NT2/D1 (cell line): ENCODE results near the gene CELF4.
A peak's percentile ranks its signal among the peaks of the same experiment; 100 is the strongest.

Experiments
- DNase-seq: peaks from one replicate; pipeline ENCODE4 v3.0.0-alpha.2; 2011; ENCODE audit warnings: low read depth, low spot score
- H3K27me3 ChIP-seq: 2 replicates; pipeline ENCODE4 v1.6.0; 2011; ENCODE audit warnings: mild to moderate bottlenecking; ENCODE audit not compliant: insufficient read length, insufficient read depth
- H3K36me3 ChIP-seq: 2 replicates; pipeline ENCODE4 v1.6.1; 2011; ENCODE audit warnings: mild to moderate bottlenecking, low read length, mixed read lengths; ENCODE audit not compliant: insufficient read depth, insufficient read length
- H3K4me1 ChIP-seq: 2 replicates; pipeline ENCODE4 v1.5.1; 2011; ENCODE audit not compliant: insufficient read depth, insufficient read length
- H3K4me3 ChIP-seq: 2 replicates; pipeline ENCODE4 v1.5.1; 2011; ENCODE audit warnings: low read depth; ENCODE audit not compliant: insufficient read length
- H3K9ac ChIP-seq: 2 replicates; pipeline ENCODE4 v1.6.0; 2011; ENCODE audit warnings: low read depth; ENCODE audit not compliant: insufficient read length
- H3K9me3 ChIP-seq: 2 replicates; pipeline ENCODE4 v1.5.1; 2011; ENCODE audit warnings: mild to moderate bottlenecking, low read length; ENCODE audit not compliant: insufficient read depth
- SUZ12 ChIP-seq: IDR thresholded peaks from 2 replicates; pipeline ENCODE4 v1.6.1; 2011; ENCODE audit not compliant: insufficient read length, insufficient read depth; ENCODE audit errors: extremely low read depth
- YY1 ChIP-seq: IDR thresholded peaks from 2 replicates; pipeline ENCODE4 v1.6.1; 2011; ENCODE audit not compliant: insufficient read length, insufficient read depth
- ZNF274 ChIP-seq: IDR thresholded peaks from 2 replicates; pipeline ENCODE4 v1.6.1; 2011; ENCODE audit warnings: mild to moderate bottlenecking, low read depth, low read length

Gene CELF4

GRCh38 chr18:37476611-37477295 lies 88.8 kb downstream of the CELF4 start:
- H3K36me3 ChIP-seq, result no peaks in the 10 kb centered on the region
- H3K27me3 ChIP-seq, result no peaks in the 10 kb centered on the region
- H3K4me3 ChIP-seq, result no peak overlapping the region
- no peaks in the 10 kb centered on the region for H3K4me1 ChIP-seq
- H3K9me3 ChIP-seq, result no peaks in the 10 kb centered on the region
- TF ChIP-seq YY1 (no peak), SUZ12 (no peak), ZNF274 (no peak)
- no peak overlapping the region for H3K9ac ChIP-seq
- no peak for DNase-seq

- H3K9me3 ChIP-seq, result no peaks in the 10 kb centered on the region
- peak; percentile 36 for DNase-seq
- no peak overlapping the region for H3K9ac ChIP-seq
- peaks cover 2% of the 10 kb centered on the region for H3K27me3 ChIP-seq
- H3K4me3 ChIP-seq, result no peak overlapping the region
- TF ChIP-seq ZNF274 (no peak), YY1 (no peak), SUZ12 (no peak)
- no peaks in the 10 kb centered on the region for H3K36me3 ChIP-seq
- peaks cover under 1% of the 10 kb centered on the region for H3K4me1 ChIP-seq
Measured at GRCh38 chr18:37476182-37476581, 89.4 kb downstream of the CELF4 start.

DNA sequence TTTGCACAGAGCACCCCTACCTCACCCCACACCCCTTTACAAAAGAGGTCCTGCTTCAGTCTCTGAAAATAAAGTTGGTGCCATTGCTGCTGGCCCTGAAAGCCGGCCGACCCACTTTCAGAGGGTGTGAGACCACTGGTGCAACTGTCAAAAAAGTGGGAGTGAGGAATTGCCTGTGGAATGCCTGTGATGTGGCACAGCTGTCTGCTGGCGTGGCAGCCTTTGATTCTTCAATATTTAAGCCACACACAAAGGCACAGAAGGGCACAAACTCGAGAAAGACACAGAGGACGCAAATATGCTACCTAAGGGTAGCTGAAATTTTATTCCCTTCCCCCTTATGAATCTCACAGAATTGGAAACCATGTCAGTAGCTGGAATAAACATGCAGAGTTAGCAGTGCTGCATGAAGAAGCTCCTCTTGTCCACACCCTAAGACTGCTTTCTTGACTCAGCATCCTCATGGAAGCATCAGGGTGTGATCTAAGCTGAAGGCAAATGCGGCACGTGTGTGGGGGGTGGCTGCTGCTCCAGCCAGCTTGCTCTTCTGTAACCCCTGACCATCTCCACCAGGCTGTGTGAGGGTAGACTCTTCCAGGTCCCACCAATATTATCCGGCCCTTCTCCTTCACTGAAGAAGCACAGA lies 92.3 kb downstream of the CELF4 start:
- no peak for DNase-seq
- Histone ChIP-seq H3K36me3 (no peaks in the 10 kb centered on the region), H3K9me3 (no peaks in the 10 kb centered on the region), H3K4me3 (no peak overlapping the region), H3K27me3 (peaks cover 6% of the 10 kb centered on the region), H3K9ac (no peak overlapping the region), H3K4me1 (peaks cover 4% of the 10 kb centered on the region)
- no peak for TF ChIP-seq YY1
- TF ChIP-seq ZNF274, result no peak
- no peak for TF ChIP-seq SUZ12

DNA sequence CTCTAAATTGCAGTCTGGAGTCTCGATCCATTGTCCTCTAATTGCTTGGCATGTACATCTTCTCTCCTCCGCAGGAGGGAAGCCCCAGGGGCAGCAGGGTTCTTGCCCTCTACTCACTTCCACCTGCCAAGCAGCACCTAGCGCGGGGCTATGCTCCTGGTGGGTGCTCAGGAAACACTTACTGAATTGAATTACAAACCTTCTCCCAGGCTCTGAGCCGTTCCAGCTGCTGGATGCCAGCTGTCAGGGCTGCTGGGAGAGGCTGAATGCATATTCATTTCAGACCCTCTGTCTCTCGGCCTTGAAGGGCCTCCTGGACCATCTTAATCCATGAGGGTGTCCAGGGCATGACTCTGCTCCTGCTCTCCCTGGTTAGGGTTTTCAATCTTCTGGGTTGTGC lies 94.0 kb downstream of the CELF4 start:
- TF ChIP-seq ZNF274 (no peak), YY1 (no peak), SUZ12 (no peak)
- H3K9ac ChIP-seq, result no peak overlapping the region
- no peak overlapping the region for H3K4me3 ChIP-seq
- H3K36me3 ChIP-seq, result no peaks in the 10 kb centered on the region
- peaks cover 6% of the 10 kb centered on the region for H3K27me3 ChIP-seq
- H3K4me1 ChIP-seq, result peaks cover 4% of the 10 kb centered on the region
- no peaks in the 10 kb centered on the region for H3K9me3 ChIP-seq
- DNase-seq, result no peak

DNA sequence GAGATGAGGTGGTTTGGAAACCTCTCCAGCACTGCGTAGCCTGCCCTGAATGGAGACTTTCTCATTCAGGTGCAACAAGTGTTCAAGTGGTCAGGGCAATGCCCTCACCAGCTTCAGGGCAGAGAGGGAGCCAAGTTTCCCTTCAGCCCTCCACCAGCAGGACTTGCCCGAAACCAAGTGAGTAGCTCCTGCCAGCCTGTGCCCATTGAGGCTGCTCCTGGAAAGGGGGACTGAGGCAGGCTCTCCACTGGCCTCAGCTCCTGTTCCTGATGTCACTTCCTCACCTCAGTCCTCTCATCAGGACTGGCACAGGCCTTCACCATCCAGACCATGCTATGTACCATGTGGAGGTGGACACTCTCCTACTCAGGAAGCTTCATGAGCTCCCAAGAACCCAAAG lies 94.6 kb downstream of the CELF4 start:
- DNase-seq, result no peak
- TF ChIP-seq YY1, result no peak
- no peak for TF ChIP-seq SUZ12
- TF ChIP-seq ZNF274, result no peak
- H3K4me1 ChIP-seq, result peaks cover 4% of the 10 kb centered on the region
- H3K27me3 ChIP-seq, result peaks cover 6% of the 10 kb centered on the region
- no peak overlapping the region for H3K9ac ChIP-seq
- H3K9me3 ChIP-seq, result no peaks in the 10 kb centered on the region
- H3K36me3 ChIP-seq, result no peaks in the 10 kb centered on the region
- no peak overlapping the region for H3K4me3 ChIP-seq

DNA sequence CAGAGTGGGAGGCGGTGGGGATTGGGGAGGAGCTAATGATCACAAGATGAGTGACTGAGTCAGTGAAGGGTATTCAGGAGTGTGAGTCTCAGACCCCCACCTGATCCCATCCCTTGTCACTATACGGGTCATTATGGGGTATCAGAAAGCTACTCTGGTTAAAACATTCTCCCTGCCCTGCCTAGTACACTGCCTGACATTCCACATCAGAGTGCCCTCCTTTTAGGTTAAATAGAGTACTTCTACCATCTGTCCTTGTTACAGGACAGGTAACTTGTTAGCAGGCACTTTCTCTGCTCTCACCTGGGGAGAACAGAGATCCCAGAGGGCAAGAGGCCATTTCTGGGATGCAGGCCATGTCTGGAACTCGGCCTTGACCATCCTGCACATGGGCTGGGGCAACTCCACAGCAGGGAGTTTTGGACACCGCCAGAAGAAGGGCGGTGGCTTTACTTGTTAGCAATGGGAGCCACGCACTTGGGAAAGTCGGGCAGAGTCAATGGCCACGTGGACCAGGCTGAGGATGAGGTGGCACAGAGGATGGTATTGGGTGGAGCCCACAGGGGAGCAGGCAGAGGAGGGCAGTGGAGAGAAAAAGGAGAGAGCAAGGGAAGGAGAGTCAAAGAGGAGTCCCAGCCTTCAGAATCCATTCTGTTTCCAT lies 98.5 kb downstream of the CELF4 start:
- no peaks in the 10 kb centered on the region for H3K9me3 ChIP-seq
- H3K4me1 ChIP-seq, result peaks cover 9% of the 10 kb centered on the region
- no peak overlapping the region for H3K4me3 ChIP-seq
- no peak overlapping the region for H3K9ac ChIP-seq
- no peak for TF ChIP-seq ZNF274
- TF ChIP-seq SUZ12, result no peak
- H3K36me3 ChIP-seq, result no peaks in the 10 kb centered on the region
- no peak for DNase-seq
- peaks cover 6% of the 10 kb centered on the region for H3K27me3 ChIP-seq

DNA sequence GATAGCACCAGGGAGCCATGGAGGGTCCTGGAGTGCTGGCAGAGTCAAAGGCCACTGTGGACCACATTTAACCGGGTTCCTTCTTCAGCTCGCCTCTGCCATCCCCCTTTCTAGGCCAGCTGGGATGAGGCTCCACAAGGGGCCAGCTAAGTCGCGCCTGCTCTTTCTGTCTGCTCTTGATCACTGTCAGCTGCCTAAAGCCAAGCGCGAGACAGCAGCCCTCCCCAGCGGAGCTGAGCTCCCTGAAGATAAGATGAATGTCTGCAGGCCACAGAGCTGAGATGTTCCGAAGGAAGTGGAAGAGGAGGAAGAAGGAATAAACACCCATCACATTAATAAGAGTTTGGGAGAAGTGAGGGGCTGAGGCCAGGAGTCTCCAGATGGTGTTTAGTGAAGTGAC lies 99.6 kb downstream of the CELF4 start:
- DNase-seq, result no peak
- peaks cover 7% of the 10 kb centered on the region for H3K4me1 ChIP-seq
- H3K27me3 ChIP-seq, result peaks cover 2% of the 10 kb centered on the region
- no peaks in the 10 kb centered on the region for H3K36me3 ChIP-seq
- TF ChIP-seq SUZ12, result no peak
- TF ChIP-seq ZNF274, result no peak
- no peak for TF ChIP-seq YY1
- no peak overlapping the region for H3K4me3 ChIP-seq
- H3K9ac ChIP-seq, result no peak overlapping the region
- H3K9me3 ChIP-seq, result no peaks in the 10 kb centered on the region
